ENCODE data around the gene PERM1.
A peak's percentile ranks its signal among the peaks of the same experiment; 100 is the strongest.
"Not testable (repeated sequence)": the region's sequence is repeated elsewhere in the genome, so short reads cannot be mapped to it uniquely, and the experiment has no call there.

Gene PERM1

GRCh38 chr1:998995-999724 is 17.3 kb upstream of the PERM1 start:
- peak; percentile 72 for DNase-seq

GRCh38 chr1:998745-998994 is 16.8 kb upstream of the PERM1 start:
- DNase-seq = no peak

DNA sequence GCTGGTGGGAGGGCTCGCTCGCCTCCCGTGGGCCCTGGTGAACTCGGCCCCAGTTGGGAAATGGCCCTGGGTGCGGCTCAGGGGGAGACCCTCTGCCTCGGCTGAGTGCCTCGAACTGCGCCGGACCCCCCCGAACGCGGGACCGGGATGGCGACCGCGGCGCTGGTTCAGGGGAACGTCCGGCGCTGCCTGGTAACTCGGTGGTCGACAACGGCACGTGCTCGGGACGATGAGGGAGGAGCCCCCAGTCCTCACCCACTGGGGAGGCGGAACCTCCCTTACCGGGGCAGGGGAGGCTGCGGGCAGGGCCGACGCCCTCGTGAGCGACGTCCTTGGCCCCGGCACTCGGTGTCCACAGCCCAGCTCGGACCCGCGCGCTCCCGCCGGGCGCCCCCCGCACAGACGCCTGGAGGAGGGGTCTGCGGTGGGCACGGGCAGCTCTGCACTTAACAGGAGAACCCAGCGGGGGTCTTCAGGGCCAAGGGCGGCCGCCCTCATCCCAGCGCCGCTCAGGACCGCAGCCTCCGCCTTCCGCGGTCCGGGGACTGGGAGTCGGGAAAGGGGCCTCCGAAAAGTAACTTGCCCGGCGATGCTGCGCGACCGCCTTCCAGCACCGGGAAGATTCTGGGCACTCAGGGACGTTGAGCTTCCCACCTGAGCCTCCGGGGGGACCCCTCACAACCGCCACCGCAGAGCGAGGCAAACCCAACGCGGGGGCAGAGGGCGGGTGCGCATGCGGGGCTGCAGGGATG is 16.3 kb upstream of the PERM1 start:
- peak; percentile 63 for DNase-seq

GRCh38 chr1:997713-997992 is 15.8 kb upstream of the PERM1 start:
- DNase-seq = no peak

GRCh38 chr1:996851-997712 is 15.2 kb upstream of the PERM1 start:
- DNase-seq = no peak

DNA sequence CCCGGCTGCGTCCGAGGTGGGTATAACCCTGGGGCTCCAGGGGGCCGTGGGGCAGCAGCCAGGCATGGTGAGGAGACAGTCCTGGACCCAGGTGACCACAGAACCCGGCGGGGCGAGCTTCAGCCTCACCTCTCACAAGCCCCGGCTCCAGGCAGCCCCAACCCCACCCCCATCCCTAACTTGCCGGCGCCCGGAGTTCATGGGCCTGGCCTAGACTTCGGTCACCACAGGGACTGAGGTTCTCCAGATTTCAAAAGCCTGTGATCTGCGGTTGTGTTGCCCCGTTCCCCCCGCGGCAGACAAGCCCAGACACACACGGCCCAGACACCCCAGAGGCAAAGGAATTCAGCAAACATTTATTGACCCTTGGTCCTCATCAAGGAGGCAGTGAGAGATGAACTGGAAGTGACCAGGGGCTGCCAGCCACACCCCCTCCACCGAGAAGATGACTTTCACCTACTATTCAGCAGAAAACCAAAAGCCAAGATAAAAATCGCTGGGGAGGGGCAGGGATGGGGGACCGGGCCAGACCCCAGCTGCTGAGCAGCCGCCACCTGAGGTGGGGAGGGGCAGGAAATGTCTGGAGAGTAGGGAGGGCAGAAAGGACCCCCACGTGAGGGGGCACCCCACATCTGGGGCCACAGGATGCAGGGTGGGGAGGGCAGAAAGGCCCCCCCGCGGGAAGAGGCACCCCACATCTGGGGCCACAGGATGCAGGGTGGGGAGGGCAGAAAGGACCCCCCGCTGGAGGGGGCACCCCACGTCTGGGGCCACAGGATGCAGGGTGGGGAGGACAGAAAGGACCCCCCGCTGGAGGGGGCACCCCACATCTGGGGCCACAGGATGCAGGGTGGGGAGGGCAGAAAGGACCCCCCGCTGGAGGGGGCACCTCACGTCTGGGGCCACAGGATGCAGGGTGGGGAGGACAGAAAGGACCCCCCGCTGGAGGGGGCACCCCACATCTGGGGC is 14.1 kb upstream of the PERM1 start:
- DNase-seq = no peak

- not testable (repeated sequence) for DNase-seq
Observed at GRCh38 chr1:994546-994945, 12.7 kb upstream of the PERM1 start.

- DNase-seq = no peak
Observed at GRCh38 chr1:993379-993995, 11.6 kb upstream of the PERM1 start.

GRCh38 chr1:992362-992761 is 10.5 kb upstream of the PERM1 start:
- DNase-seq = no peak

DNA sequence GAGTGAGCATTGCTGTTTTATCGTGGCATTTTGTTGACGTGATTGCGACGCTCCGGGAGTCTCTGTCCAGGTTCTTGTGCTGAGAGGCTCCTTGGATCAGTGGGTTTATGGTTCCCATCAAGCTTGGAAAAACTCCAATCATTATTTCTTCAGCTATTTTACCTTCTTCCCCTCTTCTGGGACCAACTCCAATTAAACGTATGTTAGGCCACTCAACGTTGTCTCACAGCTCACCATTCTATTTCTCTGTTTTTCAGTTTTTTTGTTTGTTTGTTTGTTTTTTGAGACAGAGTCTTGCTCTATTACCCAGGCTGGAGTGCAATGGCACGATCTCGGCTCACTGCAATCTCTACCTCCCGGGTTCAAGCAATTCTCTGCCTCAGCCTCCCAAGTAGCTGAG is 10.0 kb upstream of the PERM1 start:
- DNase-seq = no peak

DNA sequence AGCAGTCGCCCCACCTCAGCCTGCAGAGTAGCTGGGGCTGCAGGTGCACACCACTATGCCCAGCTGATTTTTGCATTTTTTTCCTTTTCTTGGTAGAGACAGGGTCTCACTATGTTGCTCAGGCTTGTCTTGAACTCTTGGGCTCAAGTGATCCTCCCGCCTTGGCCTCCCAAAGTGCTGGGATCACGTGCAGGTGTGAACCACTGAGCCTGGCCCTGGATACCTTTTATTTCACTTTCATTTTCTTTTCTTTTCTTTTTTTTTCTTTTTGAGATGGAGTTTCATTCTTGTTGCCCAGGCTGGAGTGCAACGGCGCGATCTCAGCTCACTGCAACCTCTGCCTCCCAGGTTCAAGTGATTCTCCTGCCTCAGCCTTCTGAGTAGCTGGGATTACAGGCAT is 9.4 kb upstream of the PERM1 start:
- not testable (repeated sequence) for DNase-seq

DNA sequence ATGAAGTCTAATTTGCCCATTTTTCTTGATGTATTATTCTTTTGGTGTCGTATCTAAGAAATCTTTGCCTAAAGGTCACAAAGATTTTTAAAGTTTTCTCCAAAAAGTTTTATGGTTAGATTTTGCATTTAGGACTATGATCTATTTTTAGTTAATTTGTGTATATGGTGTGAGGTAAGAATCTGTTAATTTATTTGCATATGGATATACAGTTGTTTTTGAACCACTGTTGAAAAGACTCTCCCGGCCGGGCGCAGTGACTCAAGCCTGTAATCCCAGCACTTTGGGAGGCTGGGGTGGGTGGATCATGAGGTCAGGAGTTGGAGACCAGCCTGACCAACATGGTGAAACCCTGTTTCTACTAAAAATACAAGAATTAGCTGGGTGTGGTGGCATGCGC is 6.2 kb upstream of the PERM1 start:
- not testable (repeated sequence) for DNase-seq

DNA sequence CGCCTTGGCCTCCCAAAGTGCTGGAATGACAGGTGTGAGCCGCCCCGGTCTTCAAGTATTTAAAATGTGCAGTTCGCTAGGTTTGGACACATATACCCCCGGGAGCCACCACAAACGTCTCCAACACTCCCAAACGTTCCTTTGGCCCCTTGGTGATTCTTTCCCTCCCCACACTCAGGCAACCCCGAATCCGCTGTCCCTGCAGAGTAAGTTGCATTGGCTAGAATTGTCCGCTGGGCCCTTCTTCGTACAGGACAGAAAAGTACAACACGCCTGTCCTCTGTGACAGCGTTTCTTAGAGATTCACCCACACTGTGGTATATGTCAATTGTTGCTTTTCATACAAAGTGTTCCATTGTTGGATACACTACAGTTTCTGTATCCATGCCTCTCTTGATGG is 3.2 kb upstream of the PERM1 start:
- DNase-seq = no peak

DNA sequence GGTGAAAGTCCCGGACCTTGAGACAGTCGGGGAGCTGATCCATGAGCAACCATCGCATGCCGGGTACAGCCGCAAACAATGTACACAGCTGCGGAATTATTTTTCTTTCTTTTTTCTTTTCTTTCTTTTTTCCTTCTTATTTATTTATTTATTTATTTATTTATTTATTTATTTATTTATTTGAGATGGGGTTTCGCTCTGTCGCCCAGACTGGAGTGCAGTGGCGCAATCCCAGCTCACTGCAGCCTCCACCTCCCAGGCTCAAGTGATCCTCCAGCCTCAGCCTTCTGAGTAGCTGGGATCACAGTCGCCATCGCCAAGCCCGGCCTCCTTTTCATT is 2.6 kb upstream of the PERM1 start:
- no peak for DNase-seq

- DNase-seq = no peak
Observed at GRCh38 chr1:983798-984475, 2.0 kb upstream of the PERM1 start.

DNA sequence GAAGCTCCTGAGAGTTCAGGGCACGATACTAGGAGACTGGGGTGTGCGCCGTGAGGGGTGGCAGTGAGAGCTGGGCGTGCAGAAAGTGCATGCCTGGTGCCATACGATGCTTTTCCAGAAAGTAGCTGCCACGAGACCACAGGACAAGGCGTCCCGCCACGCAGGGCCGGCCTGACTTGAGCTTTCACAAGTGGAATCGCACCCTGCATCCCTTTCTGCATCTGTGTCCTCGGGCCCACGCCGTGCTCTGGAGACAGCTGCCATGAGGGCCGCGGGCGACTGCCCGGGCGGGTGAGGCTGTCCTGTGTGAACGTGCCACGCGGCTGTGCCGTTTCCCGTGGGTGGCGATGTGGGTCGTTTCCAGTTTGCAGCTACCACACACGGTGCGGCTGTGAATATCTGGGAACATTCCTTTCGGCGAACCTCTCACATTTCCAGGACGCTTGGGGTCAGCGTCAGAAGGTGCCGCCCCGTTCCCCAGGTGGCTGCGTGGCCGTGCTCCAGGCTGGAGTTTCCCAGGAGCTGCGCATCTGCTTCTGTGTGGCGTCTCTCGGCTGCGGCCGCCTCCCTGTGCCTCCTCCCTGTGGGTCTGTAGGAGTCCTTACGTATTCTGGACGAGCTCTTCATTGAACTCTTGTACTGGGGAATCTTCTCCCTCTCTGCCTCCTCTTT is 1.0 kb upstream of the PERM1 start:
- DNase-seq = no peak

- DNase-seq = no peak
Observed at GRCh38 chr1:981491-981954, 370 bp downstream of the PERM1 start.

DNA sequence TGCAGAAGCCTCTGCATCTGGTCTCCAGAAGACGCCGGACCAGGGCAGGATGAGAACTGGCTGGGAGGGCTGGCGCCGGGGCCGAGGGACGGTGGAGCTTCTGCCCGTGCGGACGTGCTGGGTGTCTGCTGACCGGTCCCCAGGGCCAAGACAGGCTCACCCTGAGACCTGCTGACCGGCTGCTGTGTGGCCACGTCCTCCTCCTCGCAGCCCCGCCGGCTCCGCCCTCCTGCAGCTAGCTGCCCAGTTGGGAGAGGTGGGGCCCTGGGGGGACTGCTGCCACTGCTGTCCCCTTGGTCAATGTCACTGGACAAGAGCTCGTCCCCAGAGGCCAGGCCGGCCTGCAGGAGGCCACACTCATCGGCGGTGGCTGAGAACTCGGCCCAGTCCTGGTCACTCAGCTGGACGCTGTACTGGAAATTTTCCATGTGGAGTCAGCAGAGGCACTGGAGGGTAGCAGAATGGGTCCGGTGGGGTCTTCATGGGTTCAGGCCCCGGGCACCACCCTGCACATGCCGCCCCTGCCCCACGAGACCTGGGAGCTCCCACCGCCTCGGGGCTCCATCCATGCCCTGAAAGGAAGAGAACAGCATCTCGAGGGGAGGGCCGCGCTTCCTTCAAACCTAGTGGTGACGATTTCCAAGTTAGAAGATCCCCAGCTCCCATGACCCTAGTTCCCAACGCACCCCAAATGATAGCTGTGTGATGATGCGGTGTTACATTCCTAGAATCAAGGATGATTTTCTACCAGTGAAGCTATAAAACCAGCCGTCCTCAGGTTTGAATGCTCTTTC is 1.1 kb downstream of the PERM1 start:
- no peak for DNase-seq

DNA sequence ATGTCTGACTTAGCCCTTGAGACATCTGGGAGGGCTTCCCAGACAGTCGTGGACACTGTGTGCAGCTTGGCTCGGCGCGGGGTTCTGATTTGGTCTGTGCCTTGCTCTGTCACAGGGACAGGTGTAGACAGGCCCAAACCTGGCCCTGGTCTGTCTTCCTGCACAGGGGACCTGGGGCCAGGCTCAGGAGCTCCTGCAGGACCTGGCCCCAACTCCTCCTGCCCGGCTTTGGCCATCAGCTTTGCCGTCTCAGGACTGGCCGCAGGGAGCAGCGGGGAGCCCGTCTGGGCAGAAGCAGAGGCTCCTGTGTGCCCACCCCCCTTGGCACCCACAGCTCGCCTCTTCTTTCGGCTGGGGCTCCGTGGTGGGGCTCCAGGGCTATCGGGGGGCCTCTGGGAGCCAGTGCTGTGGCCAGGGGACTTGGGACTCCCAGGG is 1.7 kb downstream of the PERM1 start:
- DNase-seq = no peak

- DNase-seq = no peak
Observed at GRCh38 chr1:979744-980072, 2.2 kb downstream of the PERM1 start.

Measured in right kidney (tissue), 1 donor.